Occipital lobe (tissue), 2 donors: ENCODE measurements around the gene CRTC1. TPM values are rescaled to one million over a fixed set of nuclear protein-coding genes. Genes with fewer than 3 reads are reported as not detected.
A peak's percentile ranks its signal among the peaks of the same experiment; 100 is the strongest.

Experiments used
- DNase-seq: peaks from one replicate; lab custom pipeline; 2025; lab: John Stamatoyannopoulos, UW
- total RNA-seq: library from RNA; depleted of rRNA; stranded (reverse); fragments of >200 nt; gene quantifications from one replicate; pipeline ENCODE4 v1.2.3, GENCODE V29; 2014

Gene CRTC1
- total RNA-seq, 1 donor from 2014 or later = 6.6 TPM

DNA sequence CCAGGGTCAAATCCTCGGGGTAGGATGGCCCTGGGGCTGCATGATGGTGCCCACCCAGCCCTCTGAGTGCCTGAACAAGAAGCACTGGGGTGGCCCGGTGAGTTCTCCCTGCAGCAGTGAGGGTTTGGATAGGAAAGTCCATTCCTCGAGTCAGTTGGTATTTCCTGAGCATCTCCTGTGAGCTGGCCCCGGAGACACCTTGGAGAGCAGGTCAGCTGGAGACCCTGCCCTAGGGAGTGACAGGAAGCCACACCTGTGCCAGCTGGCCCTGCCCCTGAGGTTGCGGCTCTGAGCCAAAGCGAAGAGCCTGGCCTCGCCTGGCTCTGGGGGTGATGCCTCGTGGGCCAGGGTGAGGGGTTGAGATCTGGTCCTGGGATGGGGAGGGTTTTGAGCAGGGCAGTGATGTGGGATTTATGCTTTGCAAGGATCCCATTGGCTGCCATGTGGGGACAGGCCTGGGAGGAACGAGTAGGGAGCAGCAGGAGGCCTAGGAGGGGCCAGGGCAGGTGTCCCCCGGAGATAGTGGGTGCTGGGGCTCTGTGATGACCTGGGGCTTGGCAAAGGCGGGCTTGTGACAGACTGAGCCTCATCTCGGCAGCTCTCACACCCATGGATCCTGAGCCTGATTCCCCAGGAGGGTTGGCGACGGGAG, 16.0 kb downstream of the CRTC1 start:
- DNase-seq = no peak

DNA sequence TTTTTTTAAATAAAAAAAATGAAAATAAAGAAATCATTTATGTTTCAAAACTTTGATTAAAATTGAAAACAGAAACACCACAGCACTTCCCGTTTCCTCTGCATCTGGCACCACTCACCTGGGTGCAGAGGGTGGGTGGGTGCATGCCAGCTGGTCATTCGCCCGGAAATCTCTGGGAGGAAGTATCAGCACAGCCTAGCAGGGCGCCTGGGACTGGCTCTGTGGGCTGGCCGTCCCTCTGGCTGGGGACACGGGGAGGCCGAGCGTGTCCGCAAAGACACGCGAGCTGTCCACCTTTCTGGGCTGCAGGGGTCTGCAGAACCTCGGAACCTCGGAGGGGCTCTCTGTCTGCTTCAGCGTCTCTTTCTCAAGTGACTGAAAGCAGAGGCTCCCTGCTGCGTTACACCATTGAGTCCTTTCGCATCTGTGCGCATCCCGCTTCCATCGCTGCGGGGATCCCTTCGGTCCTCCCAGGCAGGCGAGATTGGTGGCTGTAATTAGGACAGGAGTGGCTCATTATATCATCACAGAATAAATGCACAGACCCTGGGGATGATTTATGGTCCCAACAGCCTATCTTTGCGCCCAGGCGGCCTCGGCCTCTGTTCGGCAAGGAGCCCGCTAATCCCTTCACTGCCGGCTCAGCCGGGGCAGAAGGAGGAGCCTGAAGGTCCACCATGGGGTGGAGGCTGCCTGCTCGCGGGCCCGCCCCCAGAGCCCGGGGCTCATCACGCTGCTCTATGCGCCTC, 17.2 kb downstream of the CRTC1 start:
- peak; percentile 52 for DNase-seq

DNA sequence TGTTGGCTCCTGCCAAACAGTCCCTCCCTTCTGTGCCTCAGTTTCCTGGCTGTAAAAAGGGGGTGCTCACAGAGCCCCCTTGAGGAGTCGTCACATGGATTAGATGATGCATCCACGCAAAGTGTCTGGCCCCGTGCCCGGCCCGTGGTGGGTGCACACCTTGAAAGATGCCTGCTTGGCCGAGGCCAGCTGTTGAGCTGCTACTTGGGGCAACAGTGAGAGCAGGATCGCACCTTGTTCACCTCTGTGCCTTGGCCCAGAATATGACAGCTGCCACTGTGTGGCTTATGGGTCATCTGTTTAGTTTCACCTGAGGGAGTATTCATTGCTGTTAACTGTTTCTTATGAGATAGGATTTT, 17.7 kb downstream of the CRTC1 start:
- no peak for DNase-seq

DNA sequence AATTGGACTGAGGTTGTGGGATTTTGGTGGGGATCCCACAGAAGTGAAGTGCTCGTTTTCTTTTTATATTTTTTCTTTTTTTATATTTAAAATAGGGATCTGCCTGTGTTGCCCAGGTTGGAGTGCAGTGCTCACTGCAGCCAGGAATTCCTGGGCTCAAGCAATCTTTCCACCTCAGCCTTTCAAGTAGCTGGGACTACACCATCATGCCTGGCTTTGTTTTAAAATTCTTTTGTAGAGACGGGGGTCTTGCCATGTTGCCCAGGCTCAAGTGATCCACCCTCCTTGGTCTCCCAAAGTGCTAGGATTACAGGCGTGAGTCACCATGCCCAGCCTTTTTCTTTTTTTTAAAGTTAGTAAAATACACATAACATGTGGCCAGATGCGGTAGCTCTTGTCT, 20.6 kb downstream of the CRTC1 start:
- no peak for DNase-seq

DNA sequence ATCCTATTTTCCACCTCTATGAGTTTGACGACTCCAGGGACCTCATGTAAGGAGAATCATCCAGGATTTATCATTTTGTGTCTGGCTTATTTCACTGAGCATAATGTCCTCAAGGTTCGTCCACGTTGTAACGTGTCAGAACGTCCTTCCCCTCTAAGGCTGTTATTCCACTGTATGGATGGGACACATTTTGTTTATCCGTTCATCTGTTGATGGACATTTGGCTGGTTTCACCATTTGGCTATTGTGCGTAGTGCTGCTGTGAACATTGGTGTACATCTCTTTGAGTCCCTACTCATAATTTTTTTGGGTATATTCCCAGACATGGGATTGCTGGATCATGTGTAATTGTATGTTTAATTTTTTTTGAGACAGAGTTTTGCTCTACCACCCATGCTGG, 21.5 kb downstream of the CRTC1 start:
- no peak for DNase-seq

DNA sequence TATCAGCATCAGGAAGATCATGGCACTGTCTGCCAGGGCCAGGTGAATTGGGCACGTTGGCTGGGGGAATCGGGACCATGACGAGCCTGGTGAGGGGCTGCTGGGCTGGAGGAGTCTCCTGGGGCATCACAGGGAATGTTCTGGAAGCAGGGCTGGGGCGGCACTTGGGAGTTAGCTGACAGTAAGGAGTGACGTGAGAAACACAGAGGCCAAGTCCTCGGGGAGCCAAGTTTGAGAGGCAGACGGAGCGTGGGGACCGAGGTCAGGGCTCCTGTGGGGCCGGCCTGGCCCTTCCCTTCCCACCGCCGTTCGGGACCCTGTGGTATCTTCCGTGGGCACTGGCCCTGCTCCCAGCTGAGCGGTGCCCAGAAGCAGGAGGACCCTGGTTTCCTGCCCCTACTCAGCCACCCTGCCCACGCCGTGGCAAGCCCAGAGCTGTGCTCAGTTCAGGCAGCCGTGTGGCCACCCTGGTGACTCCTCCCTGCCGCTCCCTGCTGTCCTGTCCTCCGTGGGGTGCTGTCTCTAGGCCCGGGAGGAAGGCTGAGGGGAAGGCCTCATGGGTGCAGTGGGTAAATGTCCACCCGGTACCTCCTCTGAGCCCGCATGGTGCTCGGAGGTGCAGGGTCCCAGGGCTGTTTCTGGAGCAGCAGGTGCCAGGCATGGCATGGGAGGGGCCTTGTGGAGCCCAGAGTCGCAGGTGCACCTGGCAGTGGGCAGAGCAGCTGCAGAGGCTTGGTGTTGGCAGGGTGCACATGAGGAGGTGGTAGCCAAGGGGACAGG, 25.2 kb downstream of the CRTC1 start:
- DNase-seq = no peak

DNA sequence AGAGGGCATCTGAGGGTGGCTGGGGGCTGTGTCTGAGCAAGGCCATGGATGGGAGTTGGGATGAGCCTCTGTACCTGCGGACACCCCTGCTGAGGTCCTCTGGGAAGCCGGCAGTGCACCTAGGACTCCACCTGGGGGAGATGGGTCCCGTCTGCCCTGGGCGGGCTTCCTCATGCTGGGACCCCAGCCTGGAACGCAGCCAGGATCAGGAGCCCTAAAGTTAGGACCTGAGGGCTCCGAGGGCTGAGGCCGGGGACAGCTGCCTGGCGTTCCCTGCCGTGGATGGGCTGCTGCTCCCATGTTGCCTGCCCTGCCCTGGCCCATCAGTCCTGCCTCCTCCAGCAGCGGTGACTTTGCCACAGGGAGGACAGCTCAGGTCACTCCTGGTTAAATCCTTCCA, 26.1 kb downstream of the CRTC1 start:
- DNase-seq = no peak

DNA sequence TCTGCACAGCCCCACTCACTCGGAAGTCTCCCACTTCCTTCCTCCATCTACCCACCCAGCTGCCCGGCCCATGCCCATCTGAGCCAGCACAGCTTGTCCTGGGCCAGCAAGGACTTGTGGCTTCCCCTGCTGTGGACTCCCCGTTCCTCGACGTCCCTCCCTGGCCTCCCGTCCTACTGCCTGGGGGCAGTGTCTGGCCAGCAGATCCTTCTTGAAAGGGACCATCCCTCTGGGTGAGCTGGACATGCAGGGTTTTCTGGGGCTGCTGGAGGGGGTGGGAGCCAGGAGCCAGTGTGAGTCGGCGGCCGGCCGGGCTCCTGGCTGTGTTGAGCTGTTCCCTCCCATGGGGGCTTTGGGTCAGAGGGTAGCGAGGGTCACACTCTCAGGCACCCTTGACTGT, 26.7 kb downstream of the CRTC1 start:
- no peak for DNase-seq

DNA sequence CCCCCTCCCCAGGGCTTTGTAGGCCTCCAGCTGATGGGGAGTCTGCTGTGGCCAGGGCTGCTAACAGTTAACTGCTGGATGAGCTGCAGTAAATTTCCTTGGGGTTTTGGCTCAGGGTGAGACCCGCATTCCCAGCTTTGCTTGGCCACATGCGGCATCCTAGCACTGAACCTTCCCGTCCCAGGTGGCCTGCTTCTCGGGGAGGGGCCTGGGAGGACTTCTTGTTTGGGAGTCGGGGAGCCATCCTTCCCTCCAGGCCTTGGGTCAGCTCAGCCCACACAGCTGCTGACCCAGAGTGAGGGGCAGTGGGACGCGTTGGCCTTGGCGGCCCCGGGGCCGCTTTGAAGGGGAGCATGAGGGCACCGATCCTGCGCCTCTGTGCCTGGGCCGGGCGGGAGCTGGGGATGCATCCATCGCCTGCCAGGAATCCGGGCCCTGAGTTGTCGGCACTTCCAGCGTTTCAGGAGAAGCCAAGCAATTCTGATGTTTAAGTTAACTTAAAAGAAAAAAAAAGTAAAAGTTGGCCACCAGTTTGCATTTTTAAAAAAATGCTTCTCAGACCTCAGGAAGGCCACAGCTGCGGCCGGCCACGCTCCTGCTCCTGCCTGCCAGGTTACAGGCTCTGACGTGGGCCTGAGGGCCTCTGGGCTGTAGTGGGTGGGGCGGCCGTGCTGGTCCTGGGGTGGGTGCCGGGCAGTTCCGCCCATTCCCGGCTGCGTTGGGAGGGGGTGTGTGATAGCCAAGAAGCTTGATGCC, 27.7 kb downstream of the CRTC1 start:
- DNase-seq = no peak

DNA sequence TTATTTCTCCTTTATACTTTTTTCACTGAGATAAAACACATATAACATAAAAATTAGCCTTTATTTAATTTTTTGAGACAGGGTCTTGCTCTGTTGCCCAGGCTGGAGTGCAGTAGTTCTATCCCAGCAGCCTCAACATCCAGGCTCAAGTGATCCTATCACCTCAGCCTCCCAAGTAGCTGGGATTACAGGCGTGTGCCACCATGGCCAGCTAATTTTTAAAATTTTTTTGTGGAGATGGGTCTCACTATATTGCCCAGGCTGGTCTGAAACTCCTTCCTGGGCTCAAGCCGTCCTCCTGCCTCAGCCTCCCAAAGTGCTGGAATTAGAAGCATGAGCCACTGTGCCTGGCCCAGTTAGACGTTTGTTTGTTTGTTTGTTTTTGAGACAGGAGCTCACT, 28.4 kb downstream of the CRTC1 start:
- DNase-seq = no peak

DNA sequence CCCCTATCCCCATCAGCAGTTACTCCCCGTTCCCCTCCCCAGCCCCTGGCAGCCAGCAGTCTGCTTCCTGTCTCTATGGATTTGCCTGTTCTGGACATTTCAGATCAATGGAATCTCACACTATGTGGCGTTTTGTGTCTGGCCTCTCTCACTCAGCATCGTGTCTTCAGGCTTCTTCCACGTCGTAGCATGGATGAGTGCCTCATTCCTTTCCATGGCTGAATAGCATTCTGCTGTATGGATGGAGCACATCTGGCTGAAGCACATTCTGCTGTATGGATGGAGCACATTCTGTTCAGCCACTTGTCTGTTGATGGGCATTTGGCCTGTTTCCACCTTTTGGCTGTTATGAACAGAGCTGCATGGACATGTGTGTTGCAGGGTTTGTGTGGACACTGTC, 29.5 kb downstream of the CRTC1 start:
- DNase-seq = no peak

DNA sequence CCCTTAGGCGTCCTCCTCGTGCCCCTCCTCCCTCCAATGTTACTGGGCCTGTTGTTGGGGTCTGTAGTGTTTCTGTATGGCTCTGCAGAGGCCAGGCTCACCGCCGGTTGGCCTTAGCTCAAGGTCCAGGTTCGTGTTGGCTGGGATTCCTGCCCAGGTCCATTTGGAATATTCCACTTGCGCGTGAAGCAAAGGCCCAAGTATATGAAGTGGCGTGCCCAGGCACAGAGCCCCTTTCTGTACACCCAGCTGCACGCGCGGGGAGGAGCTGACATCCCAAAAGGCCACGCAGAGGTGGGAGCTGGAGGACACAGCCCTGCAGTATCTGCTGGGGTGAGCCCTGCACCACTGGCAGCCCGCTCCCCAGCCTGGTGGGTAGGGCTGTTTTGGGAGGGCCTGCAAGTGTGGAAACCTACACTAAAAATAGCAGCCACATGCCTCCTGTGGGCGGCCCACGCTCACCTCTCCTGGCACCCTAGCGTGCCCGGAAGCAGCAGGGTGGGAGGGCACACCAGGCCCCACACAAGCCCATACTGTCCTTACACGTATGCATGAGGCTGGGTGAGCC, 30.2 kb downstream of the CRTC1 start:
- no peak for DNase-seq

DNA sequence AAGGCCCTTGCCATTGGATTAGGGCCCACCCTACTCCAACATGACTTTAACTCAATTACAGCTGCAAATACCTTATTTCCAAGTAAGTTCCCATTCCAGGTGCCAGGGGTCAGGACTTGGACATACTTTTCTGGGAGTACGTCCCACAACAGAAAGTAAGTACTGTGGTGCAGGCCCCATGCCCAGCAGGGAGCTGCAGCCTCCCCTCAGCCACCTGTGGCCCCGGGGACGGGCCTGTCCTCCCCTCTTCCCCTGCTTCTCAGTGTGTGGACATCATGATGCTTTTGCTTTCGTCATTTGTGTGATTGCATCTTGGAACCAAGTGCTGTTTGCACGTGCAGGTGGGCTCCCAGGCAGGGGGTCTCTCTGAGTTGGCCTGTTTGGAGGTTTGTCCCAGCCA, 31.9 kb downstream of the CRTC1 start:
- no peak for DNase-seq

DNA sequence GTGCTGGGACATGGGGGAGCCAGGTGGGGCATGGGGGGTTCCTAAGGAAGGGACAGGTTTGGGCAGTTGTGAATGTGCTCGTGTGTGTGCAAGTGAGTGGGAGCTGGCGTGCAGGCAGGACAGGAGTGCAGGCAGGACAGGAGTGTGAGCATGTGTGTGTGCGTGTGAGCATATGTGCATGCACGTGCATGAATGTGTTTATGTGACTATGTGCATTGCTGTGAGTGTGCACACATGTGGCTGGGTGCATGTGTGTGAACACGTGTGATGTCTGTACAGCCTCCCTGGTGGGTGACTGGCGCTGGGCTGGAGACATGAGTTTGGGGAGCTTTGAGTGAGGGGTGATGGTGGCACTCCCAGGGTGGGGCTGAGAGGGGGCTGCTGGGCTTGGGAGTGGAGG, 33.4 kb downstream of the CRTC1 start:
- no peak for DNase-seq

DNA sequence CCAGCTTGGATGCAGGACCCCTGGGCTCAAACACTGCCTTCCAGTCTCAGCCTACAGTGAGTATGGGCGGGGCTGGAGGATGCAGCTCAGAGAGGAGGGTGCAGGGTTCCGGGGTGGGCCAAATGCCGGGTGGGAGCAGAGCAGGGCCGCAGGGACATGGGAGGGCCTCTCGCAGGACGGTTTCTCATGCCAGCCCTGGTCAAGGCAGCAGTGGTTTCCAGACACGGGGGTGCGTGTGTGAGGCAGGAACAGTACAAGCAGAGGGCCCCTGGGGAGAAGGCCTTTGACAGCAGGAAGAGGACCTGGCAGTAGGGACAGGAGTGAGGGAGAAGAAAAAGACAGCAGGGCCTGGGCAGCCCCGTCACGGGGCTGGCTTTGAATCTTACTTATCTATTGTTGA, 34.1 kb downstream of the CRTC1 start:
- DNase-seq = no peak

DNA sequence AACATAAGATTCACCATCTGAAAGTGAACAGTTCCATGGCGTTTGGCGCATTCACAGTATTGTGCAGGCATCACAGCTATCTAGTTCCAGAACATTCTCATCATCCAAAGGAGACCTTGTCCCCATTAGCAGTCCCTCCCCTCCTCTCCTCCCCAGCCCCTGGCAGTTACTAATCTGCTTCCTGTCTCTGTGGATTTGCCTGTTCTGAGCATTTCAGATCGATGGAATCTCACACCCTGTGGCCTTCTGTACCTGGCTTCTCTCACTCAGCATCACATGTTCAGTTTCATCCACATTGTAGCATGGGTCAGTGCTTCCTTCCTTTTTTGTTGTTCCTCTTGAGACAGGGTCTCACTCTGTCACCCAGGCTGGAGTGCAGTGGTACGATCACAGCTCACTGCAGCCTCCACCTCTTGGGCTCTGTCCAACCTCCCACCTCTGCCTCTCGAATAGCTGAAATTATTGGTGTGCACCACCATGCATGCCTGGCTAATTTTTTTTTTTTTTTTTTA, 34.6 kb downstream of the CRTC1 start:
- DNase-seq = no peak

DNA sequence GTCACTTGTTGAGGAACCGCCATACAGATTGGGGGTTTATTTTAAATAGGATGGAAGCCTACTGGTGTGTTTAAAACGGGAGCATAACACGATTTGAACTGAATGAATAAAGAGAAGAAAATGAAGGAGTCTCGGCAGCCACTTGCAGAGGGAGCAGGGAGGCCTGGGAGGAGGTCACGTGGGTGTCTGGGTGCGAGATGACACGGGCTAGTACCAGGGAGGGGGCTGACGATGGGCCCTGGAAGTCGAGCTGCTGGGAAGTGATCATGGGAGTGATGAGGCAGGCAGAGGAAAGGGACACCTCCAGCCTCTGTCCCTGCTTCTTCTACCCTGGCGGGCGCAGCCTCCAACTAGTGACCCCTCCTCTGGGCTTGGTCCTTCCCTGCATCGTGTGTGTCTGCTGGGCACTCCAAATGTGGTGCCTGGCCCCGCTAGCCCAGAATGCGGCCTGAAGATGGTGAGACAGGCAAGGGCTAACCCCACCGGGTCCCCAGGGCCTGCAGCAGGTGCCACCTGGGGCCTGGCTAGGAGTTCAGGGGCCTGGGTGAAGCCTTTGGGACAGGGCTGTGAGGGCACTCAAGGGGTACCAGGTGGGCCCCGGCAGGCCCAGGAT, 35.5 kb downstream of the CRTC1 start:
- no peak for DNase-seq

DNA sequence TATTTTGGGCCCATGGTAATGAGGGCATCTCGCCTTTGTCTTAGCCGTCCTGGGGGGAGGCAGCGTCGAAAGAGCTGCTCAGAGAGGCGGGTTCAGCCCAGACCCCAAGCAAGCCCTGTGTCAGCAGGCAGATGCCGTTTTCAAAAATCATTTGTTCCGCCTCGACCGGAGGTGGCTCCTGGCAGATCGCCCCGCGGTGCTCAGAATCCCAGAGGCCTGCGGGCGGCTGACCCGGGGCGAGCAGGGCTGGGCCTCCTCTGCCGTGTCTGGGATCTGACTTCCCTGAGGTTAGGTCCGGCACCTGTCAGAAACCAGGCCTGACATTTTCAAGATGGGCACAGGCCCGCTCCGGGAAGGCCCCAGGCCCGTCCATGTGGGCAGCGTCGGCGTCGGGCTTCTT, 36.1 kb downstream of the CRTC1 start:
- DNase-seq = no peak

DNA sequence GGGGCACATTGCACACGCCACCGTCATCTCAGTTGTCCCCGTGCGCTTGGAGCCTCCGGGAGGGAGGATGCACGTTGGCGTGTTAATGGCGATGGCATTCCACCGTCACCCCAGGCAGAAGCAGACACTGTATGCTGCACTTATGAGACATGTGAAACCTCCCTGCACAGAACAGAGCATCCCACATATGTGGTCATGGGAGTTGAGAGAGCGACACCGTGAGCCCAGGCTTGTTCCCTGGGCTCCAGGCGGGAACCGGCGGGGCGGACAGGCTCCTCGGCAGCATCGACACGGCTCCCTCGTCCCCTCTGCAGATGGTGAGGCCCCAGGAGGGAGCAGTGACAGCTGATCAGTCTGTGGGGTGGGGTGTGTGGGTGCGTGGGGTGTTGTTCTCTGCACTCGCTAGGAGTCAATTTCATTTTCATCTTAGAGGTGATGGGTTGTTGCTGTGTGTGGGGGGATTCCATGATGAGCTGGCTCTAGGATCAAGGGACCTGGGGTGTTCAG, 40.4 kb downstream of the CRTC1 start:
- no peak for DNase-seq

DNA sequence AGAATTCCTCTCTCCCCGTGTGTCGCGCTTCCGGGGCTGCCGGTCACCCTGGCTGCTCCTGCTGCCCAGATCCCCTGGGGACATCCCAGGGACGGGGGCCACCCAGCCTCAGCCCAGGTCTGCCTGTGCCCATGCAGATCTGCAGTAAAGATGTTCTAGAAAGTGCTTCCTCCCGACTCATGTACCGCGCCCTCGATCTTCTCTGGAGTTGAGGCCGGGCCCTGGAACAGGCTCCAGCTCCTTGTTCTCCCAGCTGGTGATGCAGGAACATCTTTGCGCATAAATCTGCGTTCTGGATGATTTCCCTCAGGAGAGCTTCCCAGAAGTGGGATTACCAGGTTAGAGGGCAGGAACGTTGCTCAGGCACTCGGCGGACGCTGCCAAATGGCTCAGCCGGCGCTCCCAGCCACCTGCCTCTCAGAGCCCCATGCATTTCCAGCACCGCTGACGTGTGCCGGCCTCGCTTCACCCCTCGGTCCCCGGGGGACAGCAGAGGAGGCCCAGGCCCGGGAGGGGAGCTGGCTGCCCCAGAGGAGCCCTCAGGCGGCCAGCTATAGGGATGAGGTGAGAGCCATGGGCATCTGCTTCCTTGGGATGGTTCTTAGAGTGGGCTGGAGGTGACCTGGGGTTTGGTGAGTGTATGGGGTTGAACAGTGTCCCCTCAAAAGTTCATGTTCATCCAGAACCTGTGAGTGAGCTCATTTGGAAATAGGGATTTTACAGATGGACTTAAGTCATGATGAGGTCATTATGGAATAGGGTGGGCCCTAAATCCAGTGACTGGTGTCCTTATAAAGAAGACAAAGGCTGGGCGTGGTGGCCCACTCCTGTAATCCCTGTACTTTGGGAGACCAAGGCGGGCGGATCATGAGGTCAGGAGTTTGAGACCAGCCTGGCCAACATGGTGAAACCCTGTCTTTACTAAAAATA, 42.6 kb downstream of the CRTC1 start:
- no peak for DNase-seq
